GM13976 (cell line): ENCODE results near the gene DCTD.

Experiments
- DNase-seq: peaks from one replicate; pipeline ENCODE4 v3.0.0; 2012; ENCODE audit warnings: low spot score
- in situ Hi-C: fragments of 300-500 bp; cut with MboI; formaldehyde crosslinking; loops from one replicate; pipeline ENCODE4 v1.12.0; 2022; ENCODE audit warnings: low sequenced_read_pairs, mixed read lengths, inconsistent platforms; ENCODE audit not compliant: unreplicated experiment
- TF ChIP-seq, protein P1 (sequence below): IDR thresholded peaks from 2 replicates; pipeline ENCODE4 v1.5.1; 2012; ENCODE audit warnings: borderline replicate concordance, mild to moderate bottlenecking; ENCODE audit not compliant: insufficient read depth; ENCODE audit errors: extremely low read depth, missing control alignments, control extremely low read depth

DCTD gene

DNA sequence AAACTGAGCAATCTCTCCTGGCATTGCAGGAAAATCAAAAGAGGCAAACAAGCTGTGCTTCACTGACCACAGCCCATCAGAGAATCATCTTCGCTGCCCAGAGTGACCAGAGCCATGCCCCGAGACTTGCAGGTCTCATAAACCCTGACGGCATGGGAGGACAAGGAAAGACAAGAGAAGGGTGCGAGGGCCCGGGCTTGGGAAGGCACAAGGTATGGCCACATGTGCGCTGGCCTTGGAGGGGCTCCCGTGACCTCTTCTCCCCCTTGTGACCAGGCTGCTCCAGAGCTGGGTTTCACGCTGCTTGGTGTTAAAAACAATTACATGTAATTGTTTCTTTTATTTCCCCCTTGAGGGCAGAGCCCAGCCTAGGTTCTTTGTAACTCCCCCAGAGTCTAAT, 20.8 kb downstream of the DCTD start:
- in situ Hi-C loops, result no loop called here
- TF ChIP-seq, protein P1, sequence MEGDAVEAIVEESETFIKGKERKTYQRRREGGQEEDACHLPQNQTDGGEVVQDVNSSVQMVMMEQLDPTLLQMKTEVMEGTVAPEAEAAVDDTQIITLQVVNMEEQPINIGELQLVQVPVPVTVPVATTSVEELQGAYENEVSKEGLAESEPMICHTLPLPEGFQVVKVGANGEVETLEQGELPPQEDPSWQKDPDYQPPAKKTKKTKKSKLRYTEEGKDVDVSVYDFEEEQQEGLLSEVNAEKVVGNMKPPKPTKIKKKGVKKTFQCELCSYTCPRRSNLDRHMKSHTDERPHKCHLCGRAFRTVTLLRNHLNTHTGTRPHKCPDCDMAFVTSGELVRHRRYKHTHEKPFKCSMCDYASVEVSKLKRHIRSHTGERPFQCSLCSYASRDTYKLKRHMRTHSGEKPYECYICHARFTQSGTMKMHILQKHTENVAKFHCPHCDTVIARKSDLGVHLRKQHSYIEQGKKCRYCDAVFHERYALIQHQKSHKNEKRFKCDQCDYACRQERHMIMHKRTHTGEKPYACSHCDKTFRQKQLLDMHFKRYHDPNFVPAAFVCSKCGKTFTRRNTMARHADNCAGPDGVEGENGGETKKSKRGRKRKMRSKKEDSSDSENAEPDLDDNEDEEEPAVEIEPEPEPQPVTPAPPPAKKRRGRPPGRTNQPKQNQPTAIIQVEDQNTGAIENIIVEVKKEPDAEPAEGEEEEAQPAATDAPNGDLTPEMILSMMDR, result no peak
- DNase-seq, result no peak

DNA sequence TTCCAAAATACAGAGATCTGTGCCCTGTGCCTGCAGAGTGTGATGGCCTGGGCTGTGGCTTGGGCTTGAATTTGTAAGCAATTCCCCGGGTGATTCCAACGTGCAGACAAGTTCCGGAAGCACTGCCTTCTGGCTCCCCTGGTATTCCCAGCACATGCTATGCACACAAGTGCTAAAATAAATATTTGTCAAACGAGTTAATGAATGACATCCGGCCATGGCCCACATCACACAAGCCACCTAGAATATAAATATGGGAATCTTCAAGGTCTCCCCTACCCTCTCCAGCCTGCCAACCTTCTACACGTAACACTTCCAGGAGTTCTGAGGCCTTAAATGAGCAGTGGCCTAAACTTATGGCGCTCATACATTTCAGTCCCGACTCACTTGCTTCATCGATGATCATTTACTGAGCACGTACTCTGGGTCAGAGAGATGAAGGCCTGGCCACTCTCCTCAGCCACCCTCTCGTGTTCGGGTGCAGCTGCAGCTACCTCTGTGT, 21.3 kb downstream of the DCTD start:
- in situ Hi-C loops, result no loop called here
- no peak for DNase-seq
- TF ChIP-seq, protein P1, result no peak

DNA sequence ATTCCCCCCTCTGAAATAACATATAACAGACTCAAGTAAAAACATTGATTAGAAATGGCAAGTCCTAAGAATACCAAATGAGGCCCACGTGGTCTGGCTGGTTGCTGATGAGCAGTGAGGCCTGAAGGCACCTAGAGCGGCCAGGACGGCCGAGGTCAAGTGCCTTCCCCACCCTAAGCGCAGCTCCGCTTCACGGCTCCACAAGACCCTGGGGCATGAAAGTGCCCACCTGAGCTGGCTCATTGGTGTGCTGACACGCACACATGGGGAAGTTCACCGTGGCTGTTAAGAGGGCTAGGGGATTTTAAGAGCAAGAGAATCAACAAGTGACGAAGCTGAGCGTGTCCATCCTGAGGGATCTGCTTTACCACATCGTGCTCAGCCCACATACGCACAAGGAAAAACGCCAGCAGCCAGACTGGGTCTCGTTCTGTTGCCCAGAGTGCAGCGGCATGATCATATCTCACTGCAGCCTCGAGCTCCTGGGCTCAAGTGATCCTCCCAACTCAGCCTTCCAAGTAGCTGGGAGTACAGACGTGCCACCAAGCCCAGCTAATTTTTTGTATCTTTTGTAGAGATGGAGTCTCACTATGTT, 22.4 kb downstream of the DCTD start:
- in situ Hi-C loops, result no loop called here
- no peak for DNase-seq
- TF ChIP-seq, protein P1, result no peak

DNA sequence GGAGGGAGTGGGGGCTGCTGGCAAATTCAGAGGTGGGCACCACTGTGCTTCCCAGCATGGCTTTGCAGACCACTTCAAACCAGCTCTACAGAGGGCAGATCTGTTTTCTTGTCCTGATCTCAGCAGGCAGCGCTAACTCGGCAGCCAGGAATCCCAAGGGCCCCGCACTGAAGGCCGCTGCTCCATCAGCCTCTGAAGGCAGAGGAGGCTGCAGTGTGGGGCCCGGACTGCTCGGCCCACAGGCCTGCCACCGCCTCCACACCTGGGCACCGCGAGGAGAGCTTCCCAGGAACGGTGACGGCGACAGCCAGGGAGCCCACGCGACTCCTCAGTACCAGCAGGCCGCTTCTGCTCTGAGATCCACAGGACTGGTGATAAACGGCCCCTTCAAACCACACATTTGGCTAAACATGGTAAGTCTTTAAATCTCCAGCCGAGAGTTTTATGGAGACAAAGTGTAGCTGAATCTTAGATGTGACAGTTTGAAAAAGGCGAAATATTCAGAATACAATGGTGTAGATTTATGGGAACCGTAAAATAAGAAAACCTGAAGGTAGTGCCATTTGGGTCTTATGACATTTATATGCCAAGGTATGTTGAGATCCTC, 23.6 kb downstream of the DCTD start:
- in situ Hi-C loops, result no loop called here
- DNase-seq, result no peak
- TF ChIP-seq, protein P1, result no peak

DNA sequence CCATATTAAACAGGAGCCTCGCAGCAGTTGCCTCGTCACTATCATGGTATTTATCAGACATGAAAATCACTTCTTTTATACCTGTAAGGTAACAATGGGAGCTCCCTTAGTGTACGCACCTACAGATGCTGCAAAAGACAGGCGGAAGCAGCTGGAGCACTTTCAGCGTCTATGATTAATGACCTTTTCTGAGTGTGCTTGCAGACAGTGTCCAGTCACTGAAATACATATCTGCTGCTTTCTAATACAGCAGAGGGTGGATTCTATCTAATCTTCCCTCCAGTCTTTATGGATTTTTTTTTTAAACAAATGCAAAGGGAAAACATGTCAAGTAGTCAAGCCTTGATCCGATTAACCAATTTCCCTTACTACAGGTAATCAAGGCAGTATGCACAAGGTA, 24.1 kb downstream of the DCTD start:
- in situ Hi-C loops, result no loop called here
- TF ChIP-seq, protein P1, result no peak
- DNase-seq, result no peak

DNA sequence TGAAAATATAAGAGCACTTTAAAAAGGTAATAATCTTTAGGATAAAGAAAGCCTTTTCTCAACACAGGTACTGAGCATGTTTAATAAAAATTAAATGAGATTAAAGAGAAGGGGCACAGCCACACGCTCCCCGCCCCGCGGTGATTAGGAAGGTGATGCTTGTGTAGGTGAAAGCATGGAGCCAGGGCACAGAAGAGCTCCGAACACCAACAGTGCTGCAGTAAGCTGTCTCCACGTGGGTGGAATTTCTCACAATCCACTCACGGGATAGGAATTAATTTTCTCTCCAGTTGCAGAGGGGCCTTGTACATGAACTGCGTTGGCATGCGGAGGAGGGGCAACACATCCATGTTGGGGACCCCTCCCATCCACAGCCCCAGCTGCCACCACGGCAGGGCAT, 27.0 kb downstream of the DCTD start:
- TF ChIP-seq, protein P1, result no peak
- no peak for DNase-seq
- in situ Hi-C loops, result no loop called here
